GM12878 (cell line): Measurements from ENCODE around the gene HSPA12A. TPM values are rescaled to one million over a fixed set of nuclear protein-coding genes. Genes with fewer than 3 reads are reported as not detected.

Source experiments
- ATAC-seq: fragments of 200-7000 bp; cut with Tn5 transposase; 3 replicates; pipeline ENCODE4 v1.9.1; 2020; ENCODE audit warnings: mild to moderate bottlenecking, moderate library complexity
- BruUV-seq: library from RNA; stranded (reverse); fragments of 400-500 nt; replicated peaks from 2 replicates; lab custom pipeline; 2021; lab: Mats Ljungman, UMichigan
- CTCF ChIA-PET: fragments of 300-600 bp; sonication (Branson Sonifier 250); formaldehyde crosslinking; extraction: SDS; loops from one replicate; lab custom pipeline; 2021; ENCODE audit warnings: inconsistent platforms; lab: Yijun Ruan, JAX
- POLR2A ChIA-PET: fragments of 350-600 bp; formaldehyde crosslinking; extraction: SDS; loops from one replicate; lab custom pipeline; 2021; ENCODE audit warnings: inconsistent platforms; lab: Charles Lee
- RAD21 ChIA-PET: fragments of 300-600 bp; sonication (Branson Sonifier 250); formaldehyde crosslinking; loops from one replicate; lab custom pipeline; 2023; ENCODE audit warnings: antibody characterized with exemption; ENCODE audit not compliant: unreplicated experiment; lab: Charles Lee
- SMC1A ChIA-PET: fragments of 300-600 bp; sonication (Branson Sonifier 250); formaldehyde crosslinking; loops from one replicate; lab custom pipeline; 2023; ENCODE audit not compliant: unreplicated experiment, uncharacterized antibody; lab: Charles Lee
- DNase-seq: peaks from one replicate; pipeline ENCODE4 v3.0.0-alpha.2; 2011; ENCODE audit warnings: low read depth, low spot score
- FAIRE-seq: peaks from 3 replicates; lab custom pipeline; 2011; peaks lifted over from hg19 to GRCh38; lab: Jason Lieb, UNC
- H2AFZ ChIP-seq: 2 replicates; pipeline ENCODE4 v1.6.0; 2011; ENCODE audit warnings: low read depth, low read length, control low read depth; ENCODE audit not compliant: control insufficient read depth
- H3K27ac ChIP-seq: 2 replicates; pipeline ENCODE4 v1.5.1; 2011; ENCODE audit warnings: control low read depth; ENCODE audit not compliant: control insufficient read depth, insufficient read depth
- H3K27me3 ChIP-seq, 2 experiments: replicated peaks in 1 of 2; 2 replicates each; pipeline versions ENCODE4 v1.6.0 to v1.6.1; 2011; ENCODE audit warnings: low read length in 1 of 2; ENCODE audit not compliant: control insufficient read depth in 2 of 2, insufficient read depth in 2 of 2
- H3K36me3 ChIP-seq, 2 experiments: 2 replicates each; pipeline ENCODE4 v1.5.1; 2011; ENCODE audit warnings: low read length in 1 of 2; ENCODE audit not compliant: control insufficient read depth in 2 of 2, insufficient read depth in 2 of 2
- H3K4me1 ChIP-seq: 2 replicates; pipeline ENCODE4 v1.6.1; 2011; ENCODE audit warnings: mild to moderate bottlenecking, low read length, moderate library complexity, mixed read lengths; ENCODE audit not compliant: control insufficient read depth, insufficient read depth
- H3K4me2 ChIP-seq: 2 replicates; pipeline ENCODE4 v1.6.0; 2011; ENCODE audit warnings: control low read depth; ENCODE audit not compliant: control insufficient read depth, insufficient read depth
- H3K4me3 ChIP-seq: fragments of 200-600 bp; sonication (generic); 2 replicates; pipeline ENCODE4 v1.5.1; 2016
- H3K79me2 ChIP-seq: 2 replicates; pipeline ENCODE4 v1.6.0; 2011; ENCODE audit warnings: low read length; ENCODE audit not compliant: control insufficient read depth, insufficient read depth
- H3K9ac ChIP-seq: 2 replicates; pipeline ENCODE4 v1.8.0; 2011; ENCODE audit warnings: low read length, control low read depth, mixed read lengths; ENCODE audit not compliant: control insufficient read depth, insufficient read depth
- H3K9me3 ChIP-seq: replicated peaks from 3 replicates; pipeline ENCODE4 v1.5.1; 2011; ENCODE audit warnings: mild to moderate bottlenecking, low read length; ENCODE audit not compliant: control insufficient read depth, insufficient read depth
- H4K20me1 ChIP-seq: 2 replicates; pipeline ENCODE4 v1.6.0; 2011; ENCODE audit not compliant: control insufficient read depth, insufficient read depth
- BCL11A ChIP-seq: IDR thresholded peaks from 2 replicates; pipeline ENCODE4 v1.6.1; 2011; ENCODE audit warnings: low read depth, low read length
- BRCA1 ChIP-seq: IDR thresholded peaks from 2 replicates; pipeline ENCODE4 v1.6.1; 2011; ENCODE audit warnings: low read depth, low read length, improper control_type of control experiment
- CBX5 ChIP-seq: sonication (generic); IDR thresholded peaks from 2 replicates; pipeline ENCODE4 v1.6.1; 2016; ENCODE audit warnings: low read depth, moderate library complexity, mild to moderate bottlenecking, inconsistent platforms
- CHD4 ChIP-seq: fragments of 200-600 bp; sonication (generic); IDR thresholded peaks from 2 replicates; pipeline ENCODE4 v1.6.1; 2016; ENCODE audit warnings: mild to moderate bottlenecking
- CTCF ChIP-seq, 3 experiments: IDR thresholded peaks in 2 of 3; conservative IDR thresholded peaks in 1 of 3; 2 replicates each; pipeline ENCODE4 v1.5.1; 2011; ENCODE audit warnings: low read depth in 3 of 3, low read length in 3 of 3, mild to moderate bottlenecking in 3 of 3, control low read depth in 2 of 3, moderate library complexity in 2 of 3, inconsistent platforms in 1 of 3, mixed read lengths in 1 of 3; ENCODE audit not compliant: control insufficient read depth in 2 of 3, insufficient read depth in 1 of 3; ENCODE audit errors: extremely low read depth in 1 of 3
- EP300 ChIP-seq, 2 experiments: fragments of 150-350 bp in 1 of 2; IDR thresholded peaks; 2 replicates each; pipeline ENCODE4 v1.6.1; 2011 to 2012; ENCODE audit warnings: low read depth in 2 of 2, low read length in 2 of 2, borderline replicate concordance in 1 of 2, improper control_type of control experiment in 1 of 2, inconsistent platforms in 1 of 2; ENCODE audit not compliant: control insufficient read depth in 1 of 2
- ETV6 ChIP-seq, 2 experiments: fragments of 450-650 bp in 1 of 2; IDR thresholded peaks in 1 of 2; conservative IDR thresholded peaks in 1 of 2; 2 replicates each; pipeline ENCODE4 v1.6.1; 2014; ENCODE audit warnings: antibody characterized with exemption in 1 of 2, borderline replicate concordance in 1 of 2, low read depth in 1 of 2, mild to moderate bottlenecking in 1 of 2, moderate library complexity in 1 of 2
- MTA2 ChIP-seq: fragments of 450-650 bp; IDR thresholded peaks from 2 replicates; pipeline ENCODE4 v1.6.1; 2016; ENCODE audit warnings: low read depth, mild to moderate bottlenecking, moderate library complexity
- NRF1 ChIP-seq: conservative IDR thresholded peaks from 2 replicates; pipeline ENCODE4 v1.6.1; 2011; ENCODE audit warnings: mild to moderate bottlenecking, low read depth, low read length, improper control_type of control experiment
- RELA ChIP-seq: fragments of 450-650 bp; IDR thresholded peaks from 2 replicates; pipeline ENCODE4 v1.8.0; 2014; ENCODE audit warnings: borderline replicate concordance; ENCODE audit not compliant: partially characterized antibody
- SIN3A ChIP-seq: IDR thresholded peaks from 2 replicates; pipeline ENCODE4 v1.6.1; 2012; ENCODE audit warnings: low read depth, low read length, improper control_type of control experiment
- SIX5 ChIP-seq: IDR thresholded peaks from 2 replicates; pipeline ENCODE4 v1.6.1; 2011; ENCODE audit warnings: mild to moderate bottlenecking, low read depth, low read length, moderate library complexity; ENCODE audit not compliant: severe bottlenecking
- SPI1 ChIP-seq: IDR thresholded peaks from 2 replicates; pipeline ENCODE4 v1.6.1; 2011; ENCODE audit warnings: low read depth, mild to moderate bottlenecking, low read length, moderate library complexity, borderline replicate concordance; ENCODE audit not compliant: insufficient read depth
- USF1 ChIP-seq: IDR thresholded peaks from 2 replicates; pipeline ENCODE4 v1.6.1; 2011; ENCODE audit warnings: borderline replicate concordance, low read depth, mild to moderate bottlenecking, moderate library complexity, mixed read lengths, low read length; ENCODE audit not compliant: insufficient read depth; ENCODE audit errors: extremely low read length
- YY1 ChIP-seq: IDR thresholded peaks from 2 replicates; pipeline ENCODE4 v1.6.1; 2011; ENCODE audit warnings: low read depth, mild to moderate bottlenecking, low read length
- ZBTB33 ChIP-seq: fragments of 450-650 bp; IDR thresholded peaks from 2 replicates; pipeline ENCODE4 v1.6.1; 2017; ENCODE audit warnings: mild to moderate bottlenecking
- ZNF622 ChIP-seq: fragments of 450-650 bp; IDR thresholded peaks from 2 replicates; pipeline ENCODE4 v1.6.1; 2017; ENCODE audit warnings: mild to moderate bottlenecking, inconsistent platforms
- WGBS: methylation state at CpG from one replicate; pipeline ENCODE4 v1.1.6; 2016; ENCODE audit warnings: low lambda C conversion rate; ENCODE audit not compliant: insufficient replicate concordance, insufficient coverage; ENCODE audit errors: missing lambda C conversion rate; 5-methylcytosine and 5-hydroxymethylcytosine counted together
- in situ Hi-C: fragments of 300-500 bp; cut with MboI; formaldehyde crosslinking; loops from 9 replicates; pipeline ENCODE4 v1.14.3; 2018; ENCODE audit warnings: mixed read lengths
- intact Hi-C: fragments of 100-400 bp; cut with micrococcal nuclease; formaldehyde crosslinking; loops from one replicate; pipeline ENCODE4 v1.14.2; 2022; ENCODE audit not compliant: unreplicated experiment
- polyA plus RNA-seq, 11 experiments: library from polyadenylated mRNA; depleted of rRNA in 4 of 11; unstranded in 6 of 11; stranded (reverse) in 5 of 11; fragments of >200 nt; fragmentation: Nextera tagmentation in 4 of 11; fragmentation: Illumina TruSeq in 1 of 11; extraction: Ambion mirVana in 4 of 11; extraction: Trizol in 1 of 11; gene quantifications; 1 replicate in 1 of 11; 2 replicates in 10 of 11; pipeline versions ENCODE4 v1.2.1 to v1.2.3, GENCODE V29; 2011 to 2016; ENCODE audit warnings: inconsistent platforms in 2 of 11, missing spikeins in 2 of 11, low read depth in 1 of 11
- total RNA-seq, 4 experiments: library from RNA; depleted of rRNA in 3 of 4; stranded (reverse); fragments of >200 nt in 3 of 4; fragmentation: Illumina TruSeq in 1 of 4; extraction: Trizol in 1 of 4; gene quantifications; 2 replicates each; pipeline versions ENCODE4 v1.2.1 to v1.2.3, GENCODE V29; 2013 to 2021
- TF ChIP-seq, protein P1 (sequence below): IDR thresholded peaks from 2 replicates; pipeline ENCODE4 v1.6.1; 2012; ENCODE audit warnings: low read depth, low read length, improper control_type of control experiment

Gene HSPA12A
- total and polyA plus RNA-seq, 10 of the 15 experiments (the other 5 are each of a cell fraction or from before 2014, with no cell fraction given): 0.90 to 20.2 (median 2.8) TPM

GRCh38 chr10:116694927-116695268 lies 47.5 kb downstream of the HSPA12A start (continued):
- no peak for TF ChIP-seq CTCF (IDR thresholded peaks at IDR 0.05 in 2 of 3, conservative IDR thresholded peaks at IDR 0.05 in 1 of 3; ENCODE audit: control insufficient read depth in 2 of 3, extremely low read depth in 1 of 3, insufficient read depth in 1 of 3, low read depth in 3 of 3, low read length in 3 of 3)
- no peak for TF ChIP-seq ETV6 (conservative IDR thresholded peaks at IDR 0.05 in 1 of 2, IDR thresholded peaks at IDR 0.05 in 1 of 2; ENCODE audit: borderline replicate concordance in 1 of 2, low read depth in 1 of 2)

DNA sequence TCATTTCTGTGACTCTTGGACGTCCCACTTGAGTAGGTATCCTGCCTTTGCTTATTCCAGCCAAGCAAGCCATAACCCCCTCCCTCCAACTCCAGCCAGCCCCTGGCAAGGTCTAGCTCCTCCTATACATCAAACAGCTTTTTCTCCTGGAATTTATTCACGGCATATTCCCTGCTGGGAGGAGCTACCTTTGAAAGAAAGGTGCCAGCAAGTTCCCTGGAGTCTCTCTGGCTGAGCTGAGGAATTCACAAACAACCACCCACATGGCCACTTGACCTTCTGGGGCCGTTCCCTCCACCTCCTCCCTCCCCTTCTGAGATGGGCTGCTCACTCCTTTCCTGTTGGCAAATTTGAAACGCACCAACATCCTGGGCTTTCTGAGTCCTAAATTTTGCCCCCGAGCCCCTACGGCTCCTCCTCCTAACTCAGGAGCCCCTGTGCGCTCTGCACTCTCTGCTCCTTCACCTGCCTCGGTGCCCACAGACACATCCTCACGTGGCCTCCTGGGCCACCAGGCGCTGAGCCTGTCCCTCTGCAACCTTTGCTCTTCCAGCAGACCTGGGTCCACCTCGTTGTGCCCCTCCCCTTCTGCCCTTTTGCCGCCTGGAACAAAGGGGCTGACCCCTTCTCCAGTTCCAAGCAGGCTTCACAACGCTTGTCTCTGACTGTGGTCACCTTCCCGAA lies 48.0 kb downstream of the HSPA12A start:
- Histone ChIP-seq H2AFZ (no peak overlapping the region), H3K79me2 (no peaks in the 10 kb centered on the region), H3K4me1 (no peaks in the 10 kb centered on the region), H3K4me3 (no peak overlapping the region), H3K9ac (no peak overlapping the region), H4K20me1 (no peaks in the 10 kb centered on the region), H3K4me2 (no peak overlapping the region), H3K27me3 (no peaks in the 10 kb centered on the region; a peak in 1 of 4 replicates), H3K36me3 (no peaks in the 10 kb centered on the region), H3K9me3 (no peaks in the 10 kb centered on the region), H3K27ac (no peak overlapping the region)
- in situ Hi-C loops: no loop called here
- intact Hi-C loops: no loop called here
- FAIRE-seq (no peak), DNase-seq (no peak), ATAC-seq (no peak)
- POLR2A ChIA-PET: no interaction called here
- no TSS peak for BruUV-seq
- RAD21 ChIA-PET: no interaction called here
- CTCF ChIA-PET: no interaction called here
- SMC1A ChIA-PET: no interaction called here
- 27% methylated on average over 14 of the region's 14 CpGs for WGBS
- no peak for TF ChIP-seq USF1
- TF ChIP-seq SPI1: no peak
- TF ChIP-seq ZBTB33: no peak
- TF ChIP-seq, protein P1, sequence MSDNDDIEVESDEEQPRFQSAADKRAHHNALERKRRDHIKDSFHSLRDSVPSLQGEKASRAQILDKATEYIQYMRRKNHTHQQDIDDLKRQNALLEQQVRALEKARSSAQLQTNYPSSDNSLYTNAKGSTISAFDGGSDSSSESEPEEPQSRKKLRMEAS: no peak
- TF ChIP-seq NRF1: no peak
- no peak for TF ChIP-seq MTA2
- TF ChIP-seq RELA: no peak
- TF ChIP-seq BCL11A: no peak
- no peak for TF ChIP-seq SIN3A
- no peak for TF ChIP-seq ZNF622
- TF ChIP-seq EP300 (IDR thresholded peaks at IDR 0.05; ENCODE audit: borderline replicate concordance in 1 of 2, control insufficient read depth in 1 of 2, low read depth in 2 of 2, low read length in 2 of 2): no peak
- TF ChIP-seq YY1: no peak
- TF ChIP-seq SIX5: no peak
- no peak for TF ChIP-seq CBX5
- no peak for TF ChIP-seq CHD4
- TF ChIP-seq BRCA1: no peak
